H1 (cell line): ENCODE data around the gene LPGAT1. TPM values are rescaled to one million over a fixed set of nuclear protein-coding genes. Genes with fewer than 3 reads are reported as not detected.

Source experiments
- BRCA1 ChIP-seq: IDR thresholded peaks from 2 replicates; pipeline ENCODE4 v1.6.1; 2012; ENCODE audit warnings: low read depth, low read length, improper control_type of control experiment
- CBX5 ChIP-seq: fragments of 300-800, 300-1000 bp; sonication (generic); IDR thresholded peaks from 2 replicates; pipeline ENCODE4 v1.7.1; 2016; ENCODE audit warnings: antibody characterized with exemption, low read length, low read depth
- CEBPB ChIP-seq: IDR thresholded peaks from 2 replicates; pipeline ENCODE4 v1.6.1; 2012; ENCODE audit warnings: low read depth, low read length
- CREB1 ChIP-seq: IDR thresholded peaks from 2 replicates; pipeline ENCODE4 v1.6.1; 2012; ENCODE audit warnings: inconsistent platforms
- PHF8 ChIP-seq: fragments of 200-600 bp; sonication (generic); conservative IDR thresholded peaks from 2 replicates; pipeline ENCODE4 v1.7.1; 2012; ENCODE audit warnings: low read depth, mild to moderate bottlenecking, inconsistent platforms, low read length, moderate library complexity
- POLR2AphosphoS5 ChIP-seq: IDR thresholded peaks from 2 replicates; pipeline ENCODE4 v1.6.1; 2011; ENCODE audit warnings: low read depth, low read length
- SAP30 ChIP-seq: fragments of 300-600 bp; sonication (generic); IDR thresholded peaks from 2 replicates; pipeline ENCODE4 v1.7.1; 2012; ENCODE audit warnings: low read length, moderate library complexity, mild to moderate bottlenecking, inconsistent platforms; ENCODE audit not compliant: insufficient read depth, insufficient replicate concordance
- SIN3A ChIP-seq, 2 experiments: IDR thresholded peaks in 1 of 2; conservative IDR thresholded peaks in 1 of 2; 2 replicates each; pipeline ENCODE4 v1.6.1; 2011 to 2012; ENCODE audit warnings: low read length in 2 of 2, improper control_type of control experiment in 1 of 2, low read depth in 1 of 2, mild to moderate bottlenecking in 1 of 2
- SUZ12 ChIP-seq: fragments of 200-600 bp; sonication (generic); IDR thresholded peaks from 2 replicates; pipeline ENCODE4 v1.6.1; 2012; ENCODE audit warnings: mild to moderate bottlenecking, inconsistent platforms, low read length, moderate library complexity, mixed read lengths
- TCF12 ChIP-seq: IDR thresholded peaks from 2 replicates; pipeline ENCODE4 v1.6.1; 2011; ENCODE audit warnings: low read depth, mild to moderate bottlenecking, low read length
- TEAD4 ChIP-seq: IDR thresholded peaks from 2 replicates; pipeline ENCODE4 v1.6.1; 2012; ENCODE audit warnings: low read depth, low read length, inconsistent platforms, mixed read lengths
- polyA plus RNA-seq, 7 experiments: library from polyadenylated mRNA; depleted of rRNA in 3 of 7; stranded (reverse) in 5 of 7; unstranded in 2 of 7; fragments of >200 nt in 5 of 7; fragments of 200-250 nt in 2 of 7; gene quantifications; 1 replicate in 5 of 7; 2 replicates in 1 of 7; 4 replicates in 1 of 7; pipeline versions ENCODE4 v1.2.1 to v1.2.3, GENCODE V29; 2011 to 2013; ENCODE audit warnings: missing spikeins in 2 of 7, mixed read lengths in 2 of 7
- total RNA-seq: library from RNA; stranded (reverse); fragmentation: NEBNext Ultra II Directional; extraction: Animal tissue kit (Norgen Biotek cat#: 25700); gene quantifications from 2 replicates; pipeline ENCODE4 v1.2.1, GENCODE V29; 2021
- TF ChIP-seq, protein P1 (sequence below), 3 experiments: IDR thresholded peaks; 1 replicate in 2 of 3; 2 replicates in 1 of 3; pipeline versions ENCODE4 v1.5.1 to v1.6.1; 2011; ENCODE audit warnings: low read length in 3 of 3, mild to moderate bottlenecking in 3 of 3, inconsistent platforms in 2 of 3, low read depth in 1 of 3, moderate library complexity in 1 of 3; ENCODE audit not compliant: insufficient read depth in 1 of 3; ENCODE audit errors: control extremely low read depth in 1 of 3

The LPGAT1 gene
- total and polyA plus RNA-seq, 2 of the 8 experiments (the other 6 are each of a cell fraction or from before 2014, with no cell fraction given) = 2.3 to 13.5 TPM

DNA sequence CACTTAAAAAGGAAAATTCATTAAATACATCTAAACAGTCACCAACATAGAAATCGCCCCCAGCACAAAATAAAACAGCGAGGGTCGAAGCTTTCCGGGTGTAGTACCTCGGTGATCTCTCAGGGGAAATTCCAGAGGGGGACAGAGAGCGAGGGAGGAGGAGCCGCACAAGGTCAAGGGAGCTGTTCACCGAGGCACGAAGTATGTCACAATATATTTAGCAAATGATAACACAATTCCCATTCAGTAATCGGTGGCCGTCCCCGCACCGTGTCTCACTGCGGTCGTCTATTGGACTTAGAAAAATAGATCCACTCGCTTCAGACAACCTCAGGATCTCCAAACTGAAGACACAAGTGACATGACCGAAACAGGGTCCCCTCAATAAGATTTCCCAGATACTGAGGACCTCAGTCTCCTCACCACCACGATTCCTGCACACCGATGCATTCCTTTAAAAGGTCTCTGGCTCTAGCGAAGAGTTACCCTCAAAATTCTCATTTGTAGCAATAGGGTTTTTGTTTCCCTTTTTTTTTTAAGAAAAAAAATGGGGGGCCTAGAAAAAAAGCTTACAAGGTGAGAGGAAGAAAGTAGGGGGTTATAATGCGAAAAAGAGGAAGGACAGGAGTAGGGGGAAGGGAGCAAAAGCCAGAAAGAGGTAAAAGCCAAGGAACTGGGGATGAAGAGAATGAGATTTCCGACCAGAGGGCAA is 1.1 kb downstream of the LPGAT1 start (continued):
- 0 out of 4 replicates have a peak, but pooled peaks of 1 of the 2 experiments have one; percentile 23 for TF ChIP-seq SIN3A (conservative IDR thresholded peaks at IDR 0.05 in 1 of 2, IDR thresholded peaks at IDR 0.05 in 1 of 2; ENCODE audit: low read depth in 1 of 2, low read length in 2 of 2)
- TF ChIP-seq, protein P1, sequence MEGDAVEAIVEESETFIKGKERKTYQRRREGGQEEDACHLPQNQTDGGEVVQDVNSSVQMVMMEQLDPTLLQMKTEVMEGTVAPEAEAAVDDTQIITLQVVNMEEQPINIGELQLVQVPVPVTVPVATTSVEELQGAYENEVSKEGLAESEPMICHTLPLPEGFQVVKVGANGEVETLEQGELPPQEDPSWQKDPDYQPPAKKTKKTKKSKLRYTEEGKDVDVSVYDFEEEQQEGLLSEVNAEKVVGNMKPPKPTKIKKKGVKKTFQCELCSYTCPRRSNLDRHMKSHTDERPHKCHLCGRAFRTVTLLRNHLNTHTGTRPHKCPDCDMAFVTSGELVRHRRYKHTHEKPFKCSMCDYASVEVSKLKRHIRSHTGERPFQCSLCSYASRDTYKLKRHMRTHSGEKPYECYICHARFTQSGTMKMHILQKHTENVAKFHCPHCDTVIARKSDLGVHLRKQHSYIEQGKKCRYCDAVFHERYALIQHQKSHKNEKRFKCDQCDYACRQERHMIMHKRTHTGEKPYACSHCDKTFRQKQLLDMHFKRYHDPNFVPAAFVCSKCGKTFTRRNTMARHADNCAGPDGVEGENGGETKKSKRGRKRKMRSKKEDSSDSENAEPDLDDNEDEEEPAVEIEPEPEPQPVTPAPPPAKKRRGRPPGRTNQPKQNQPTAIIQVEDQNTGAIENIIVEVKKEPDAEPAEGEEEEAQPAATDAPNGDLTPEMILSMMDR (IDR thresholded peaks at IDR 0.05; ENCODE audit: control extremely low read depth in 1 of 3, insufficient read depth in 1 of 3, low read depth in 1 of 3, low read length in 3 of 3) = peak; percentile 18 to 38 (median 26); a peak in 3 of 4 replicates
- 0 out of 2 replicates have a peak, but pooled peaks have one; percentile 27 for TF ChIP-seq CEBPB
- no peak for TF ChIP-seq POLR2AphosphoS5
- no peak for TF ChIP-seq SAP30
- no peak for TF ChIP-seq PHF8
- no peak for TF ChIP-seq SUZ12
- TF ChIP-seq CREB1 = no peak
- TF ChIP-seq CBX5 = no peak
- no peak for TF ChIP-seq TCF12
- no peak for TF ChIP-seq BRCA1
- peak; percentile 72 for TF ChIP-seq TEAD4
